ENCODE results near the gene RAB6B. TPM values are rescaled to one million over a fixed set of nuclear protein-coding genes. Genes with fewer than 3 reads are reported as not detected.

RAB6B gene
- total RNA-seq, 2 donors from 2014 or later = 2.6 to 5.6 TPM

GRCh38 chr3:133910422-133910821, 14.7 kb upstream of the RAB6B start:
- Histone ChIP-seq H3K9me3 (no peaks in the 10 kb centered on the region), H3K4me3 (no peak overlapping the region), H3K4me1 (no peaks in the 10 kb centered on the region), H3K9ac (ENCODE audit: low read depth in 2 of 2, low read length in 2 of 2) (no peak overlapping the region), H3K36me3 (no peaks in the 10 kb centered on the region), H3K27me3 (no peaks in the 10 kb centered on the region), H3K27ac (no peak overlapping the region)
- no peak for DNase-seq
- no peak for TF ChIP-seq CTCF (IDR thresholded peaks at IDR 0.05)
- intact Hi-C loops (cut with DNase I) = no loop called here

- Histone ChIP-seq H3K4me3 (no peak overlapping the region), H3K4me1 (no peaks in the 10 kb centered on the region), H3K27me3 (no peaks in the 10 kb centered on the region), H3K9ac (ENCODE audit: low read depth in 2 of 2, low read length in 2 of 2) (no peak overlapping the region), H3K27ac (no peak overlapping the region), H3K9me3 (no peaks in the 10 kb centered on the region), H3K36me3 (no peaks in the 10 kb centered on the region)
- TF ChIP-seq CTCF (IDR thresholded peaks at IDR 0.05) = no peak
- intact Hi-C loops (cut with DNase I) = no loop called here
- no peak for DNase-seq
Measured at GRCh38 chr3:133905376-133905775, 9.7 kb upstream of the RAB6B start.

- Histone ChIP-seq H3K9ac (ENCODE audit: low read depth in 2 of 2, low read length in 2 of 2) (no peak overlapping the region), H3K4me1 (no peaks in the 10 kb centered on the region), H3K36me3 (no peaks in the 10 kb centered on the region), H3K9me3 (no peaks in the 10 kb centered on the region), H3K27ac (no peak overlapping the region), H3K4me3 (no peak overlapping the region), H3K27me3 (no peaks in the 10 kb centered on the region)
- intact Hi-C loops (cut with DNase I) = no loop called here
- no peak for DNase-seq
- TF ChIP-seq CTCF (IDR thresholded peaks at IDR 0.05) = no peak
Measured at GRCh38 chr3:133901847-133902246, 6.2 kb upstream of the RAB6B start.

GRCh38 chr3:133901083-133901482, 5.4 kb upstream of the RAB6B start:
- no peaks in the 10 kb centered on the region for H3K4me1 ChIP-seq
- H3K36me3 ChIP-seq = no peaks in the 10 kb centered on the region
- no peak for DNase-seq
- intact Hi-C loops (cut with DNase I) = no loop called here
- H3K4me3 ChIP-seq = no peak overlapping the region
- no peak overlapping the region for H3K9ac ChIP-seq (ENCODE audit: low read depth in 2 of 2, low read length in 2 of 2)
- peaks cover 2% of the 10 kb centered on the region for H3K27me3 ChIP-seq
- no peak for TF ChIP-seq CTCF (IDR thresholded peaks at IDR 0.05)
- H3K9me3 ChIP-seq = no peaks in the 10 kb centered on the region
- H3K27ac ChIP-seq = no peak overlapping the region

- H3K27me3 ChIP-seq = peaks cover 20% of the 10 kb centered on the region
- peaks cover 6% of the 10 kb centered on the region for H3K4me1 ChIP-seq
- no peak for DNase-seq
- H3K4me3 ChIP-seq = no peak overlapping the region
- H3K9me3 ChIP-seq = no peaks in the 10 kb centered on the region
- no peak for TF ChIP-seq CTCF (IDR thresholded peaks at IDR 0.05)
- no peak overlapping the region for H3K9ac ChIP-seq (ENCODE audit: low read depth in 2 of 2, low read length in 2 of 2)
- H3K36me3 ChIP-seq = no peaks in the 10 kb centered on the region
- intact Hi-C loops (cut with DNase I) = no loop called here
- H3K27ac ChIP-seq = no peak overlapping the region
Measured at GRCh38 chr3:133899311-133899710, 3.6 kb upstream of the RAB6B start.

- Histone ChIP-seq H3K4me1 (peaks cover 6% of the 10 kb centered on the region), H3K9ac (ENCODE audit: low read depth in 2 of 2, low read length in 2 of 2) (no peak overlapping the region), H3K27me3 (peaks cover 23% of the 10 kb centered on the region), H3K4me3 (no peak overlapping the region), H3K27ac (no peak overlapping the region), H3K9me3 (no peaks in the 10 kb centered on the region), H3K36me3 (no peaks in the 10 kb centered on the region)
- no peak for TF ChIP-seq CTCF (IDR thresholded peaks at IDR 0.05)
- intact Hi-C loops (cut with DNase I) = no loop called here
- no peak for DNase-seq
Measured at GRCh38 chr3:133897547-133897946, 1.9 kb upstream of the RAB6B start.
